DMS79 (cell line): Measurements from ENCODE around the gene CHI3L2.
A peak's percentile ranks its signal among the peaks of the same experiment; 100 is the strongest.

Experiments used
- DNase-seq: peaks from one replicate; lab custom pipeline; 2025; lab: John Stamatoyannopoulos, UW

CHI3L2 gene

DNA sequence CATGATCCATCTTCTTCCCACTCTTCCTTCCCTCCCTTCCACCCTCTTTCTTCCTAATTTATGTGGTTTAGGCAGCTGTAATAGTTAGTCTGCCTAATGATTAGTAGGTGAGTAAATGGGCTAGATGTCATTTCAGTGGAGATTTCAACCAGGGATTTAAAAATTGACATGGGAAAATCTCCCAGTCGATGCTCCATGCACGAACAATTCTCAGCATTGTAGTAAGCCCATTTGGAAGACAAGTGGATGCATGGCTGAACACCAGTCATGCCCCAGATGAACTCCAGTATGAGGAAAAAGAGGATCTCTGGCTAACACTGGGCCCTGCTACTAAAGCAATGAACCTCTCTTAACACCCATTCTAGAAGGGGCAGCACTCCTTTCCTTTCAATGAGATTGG, 25.3 kb downstream of the CHI3L2 start:
- no peak for DNase-seq

DNA sequence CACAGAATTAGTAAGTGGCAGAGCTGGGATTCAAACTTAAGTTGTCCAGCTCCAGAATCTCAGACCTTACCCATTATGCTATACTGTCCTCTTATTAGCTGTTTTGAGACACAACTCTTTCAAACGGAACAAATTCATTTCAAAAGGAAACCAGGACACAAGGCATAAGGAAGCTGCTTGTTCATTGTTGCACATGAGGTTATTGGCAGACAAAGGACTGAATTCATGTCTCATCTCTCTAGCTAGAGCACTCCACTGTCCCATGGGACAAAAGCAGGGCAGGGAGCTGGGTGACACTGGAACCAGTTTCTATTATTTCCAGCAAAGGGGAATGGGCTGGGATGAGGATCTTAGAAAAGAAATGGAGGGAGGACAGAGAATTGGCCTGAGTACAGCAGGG, 26.4 kb downstream of the CHI3L2 start:
- no peak for DNase-seq

DNA sequence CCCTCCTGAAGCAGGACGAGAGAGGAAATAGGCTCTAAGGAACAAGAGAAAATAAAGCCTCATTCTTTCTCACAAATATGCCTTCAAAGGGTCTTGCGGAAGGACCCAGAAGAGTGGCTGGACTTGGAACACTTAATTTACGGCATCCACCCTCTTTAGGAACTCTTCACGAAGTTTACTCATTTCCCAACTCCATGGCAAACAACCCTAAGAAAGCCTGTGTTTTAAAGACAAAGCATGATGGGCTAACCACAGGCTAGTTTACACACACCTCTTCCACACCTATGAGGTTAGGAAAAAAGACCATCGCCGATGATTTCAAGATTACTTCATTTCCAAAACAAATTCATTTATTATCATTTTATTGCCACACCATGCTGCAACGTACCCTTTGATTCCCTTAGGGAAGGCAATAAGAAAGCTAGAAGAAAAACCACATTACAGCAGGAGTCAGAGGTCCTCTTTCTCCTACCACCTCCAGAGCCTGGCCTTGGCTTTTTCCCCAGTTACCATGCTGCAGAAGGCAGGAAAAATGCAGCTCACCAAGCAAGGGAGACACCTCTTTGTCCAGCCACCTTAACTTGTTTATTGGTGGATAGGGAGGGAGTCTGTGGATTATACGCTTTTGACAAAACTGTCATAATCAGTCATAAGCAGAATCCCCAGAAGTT, 29.6 kb downstream of the CHI3L2 start:
- DNase-seq: no peak

DNA sequence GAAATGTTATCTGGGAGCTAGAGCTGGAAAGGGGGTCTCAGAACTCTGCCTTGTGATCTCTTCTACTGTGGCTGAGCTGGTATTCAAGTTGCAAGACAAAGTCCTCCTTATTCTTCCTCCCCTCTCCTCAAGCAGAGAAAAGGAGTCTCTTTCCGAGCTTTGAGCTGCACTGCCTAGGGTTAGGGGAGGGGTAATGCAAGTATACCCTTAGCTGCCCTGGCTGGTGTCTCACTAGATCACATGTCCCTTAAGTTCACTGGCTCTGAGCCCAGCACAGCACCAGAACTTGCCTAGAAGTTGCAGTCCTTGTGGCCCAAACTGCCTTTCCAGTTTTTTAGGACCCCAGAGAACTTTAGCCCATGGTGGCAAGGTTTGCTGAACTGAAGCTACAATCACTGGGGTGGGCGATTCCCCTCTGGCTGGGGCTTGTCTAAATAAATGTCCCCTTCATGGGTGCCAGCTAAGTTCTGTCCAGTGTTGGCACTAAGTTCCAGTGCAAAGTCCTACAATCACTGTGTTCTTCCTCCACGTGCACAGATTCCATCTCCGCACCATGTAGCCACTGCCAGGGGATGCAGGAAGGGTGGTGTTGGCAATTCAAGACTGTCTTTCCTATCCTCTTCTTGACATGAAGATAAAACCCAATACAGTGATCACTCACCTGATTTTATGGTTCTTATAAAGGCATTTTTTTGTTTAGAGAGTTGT, 40.4 kb downstream of the CHI3L2 start:
- no peak for DNase-seq

DNA sequence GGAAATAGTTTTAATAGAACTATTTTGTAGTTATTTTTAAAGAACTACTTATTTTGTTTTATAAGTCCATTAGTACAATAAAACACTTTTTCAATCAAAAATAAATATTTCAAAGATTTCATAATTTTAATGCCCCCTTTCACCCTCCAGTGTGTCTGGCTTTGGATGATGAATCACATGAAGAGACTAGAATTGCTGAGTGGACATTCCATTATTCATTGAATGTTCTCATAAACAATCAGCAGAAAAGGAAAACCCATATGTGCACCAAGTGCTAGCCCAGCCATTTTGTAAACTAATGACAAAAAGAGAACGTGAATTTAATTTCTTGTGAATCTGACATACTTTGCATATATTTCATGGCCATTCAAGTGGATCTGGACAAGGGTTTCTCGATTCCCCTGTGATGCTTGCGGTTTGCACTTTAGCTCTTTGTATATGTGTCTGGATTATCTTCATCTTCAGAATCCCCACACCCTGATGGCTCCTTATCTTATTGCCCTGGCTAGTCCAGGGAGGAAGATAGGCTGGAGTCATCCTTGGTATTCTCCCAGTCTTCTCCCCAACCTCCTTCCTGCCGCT, 42.4 kb downstream of the CHI3L2 start:
- DNase-seq: no peak

DNA sequence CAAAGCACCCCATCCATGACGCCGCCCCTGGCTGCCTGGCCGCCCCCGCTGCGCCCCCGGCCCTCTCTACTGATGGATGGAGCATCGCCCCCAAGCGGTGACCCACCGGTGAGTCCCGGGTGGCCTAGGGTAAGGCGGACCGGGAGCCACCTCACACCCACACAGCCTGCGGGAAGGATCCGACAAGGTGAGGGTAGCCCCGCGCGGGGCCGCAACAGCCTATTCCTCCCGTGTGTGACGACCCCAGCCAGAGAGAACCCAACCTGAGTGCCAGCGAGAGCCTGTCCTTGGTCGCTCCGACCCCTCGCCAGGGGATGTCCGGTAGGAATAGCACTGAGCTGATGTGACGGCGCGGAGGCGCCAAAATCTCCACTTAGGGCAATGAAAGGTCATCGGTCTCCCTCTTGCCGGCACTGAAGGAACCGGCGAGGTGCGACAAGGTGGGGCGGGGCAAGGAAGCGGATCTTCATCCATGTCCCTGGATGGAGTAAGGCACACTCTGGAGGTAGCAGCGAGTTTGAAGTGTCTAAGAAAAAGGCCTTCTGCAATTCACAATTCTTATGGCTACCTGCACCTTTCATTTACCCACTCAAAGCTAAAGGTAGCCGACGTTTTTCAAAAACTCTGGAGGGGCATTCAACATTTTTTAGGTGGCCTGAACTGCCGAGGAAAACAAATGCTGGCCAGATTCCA, 43.4 kb downstream of the CHI3L2 start:
- DNase-seq: no peak

DNA sequence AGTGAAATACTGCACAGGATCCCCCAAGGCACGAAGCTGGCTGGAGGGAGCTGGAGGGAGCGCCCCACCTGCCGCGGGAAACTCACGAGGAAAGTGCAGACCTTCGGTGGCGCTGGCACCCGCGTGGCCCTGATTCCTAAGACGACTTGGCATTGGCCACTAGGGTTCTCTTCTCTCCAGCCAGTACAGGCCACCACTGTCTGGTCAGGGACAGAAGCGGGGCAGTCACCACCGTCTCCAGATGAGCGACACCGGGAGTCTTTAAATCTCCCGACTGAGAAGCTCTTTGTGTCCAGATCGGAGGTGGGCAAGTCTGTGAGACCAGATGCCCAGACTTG, 43.9 kb downstream of the CHI3L2 start:
- DNase-seq: no peak

DNA sequence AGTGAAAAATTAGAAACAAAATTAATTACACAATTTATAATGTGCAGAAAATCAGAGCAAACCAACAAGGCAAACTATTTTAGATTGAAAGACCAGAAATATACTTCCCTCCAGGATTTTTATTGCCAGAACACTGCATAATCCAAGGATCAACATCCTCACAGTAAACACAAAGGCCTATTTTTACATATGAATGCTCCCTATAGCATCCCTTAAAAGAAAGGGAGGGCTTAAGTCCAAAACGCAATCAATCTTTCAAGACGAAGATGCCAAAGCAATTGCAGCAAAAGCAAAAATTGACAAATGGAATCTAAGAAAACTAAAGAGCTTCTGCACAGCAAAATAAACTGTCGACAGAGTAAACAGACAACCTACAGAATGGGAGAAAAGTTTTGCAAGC, 44.6 kb downstream of the CHI3L2 start:
- DNase-seq: no peak

GRCh38 chr1:111274653-111275052, 47.1 kb downstream of the CHI3L2 start:
- no peak for DNase-seq

DNA sequence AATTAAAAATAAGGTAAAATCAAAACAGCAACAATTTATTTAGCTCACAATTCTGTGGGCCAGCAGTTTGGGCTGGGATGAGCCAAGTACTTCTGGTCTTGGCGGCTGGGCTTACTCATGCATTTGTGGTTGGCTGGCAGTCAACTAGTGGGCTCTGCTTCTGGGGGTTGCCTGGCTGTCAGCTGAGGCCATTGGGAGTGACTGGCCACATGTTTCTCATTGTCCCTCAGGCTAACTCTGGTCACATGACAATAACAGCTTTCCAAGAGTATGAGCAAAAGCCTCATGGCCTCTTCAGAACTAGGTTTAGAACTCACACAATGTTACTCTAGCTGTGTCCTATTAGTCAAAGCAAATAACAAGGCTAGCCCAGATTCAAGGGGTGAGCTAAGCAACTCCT, 47.6 kb downstream of the CHI3L2 start:
- no peak for DNase-seq

DNA sequence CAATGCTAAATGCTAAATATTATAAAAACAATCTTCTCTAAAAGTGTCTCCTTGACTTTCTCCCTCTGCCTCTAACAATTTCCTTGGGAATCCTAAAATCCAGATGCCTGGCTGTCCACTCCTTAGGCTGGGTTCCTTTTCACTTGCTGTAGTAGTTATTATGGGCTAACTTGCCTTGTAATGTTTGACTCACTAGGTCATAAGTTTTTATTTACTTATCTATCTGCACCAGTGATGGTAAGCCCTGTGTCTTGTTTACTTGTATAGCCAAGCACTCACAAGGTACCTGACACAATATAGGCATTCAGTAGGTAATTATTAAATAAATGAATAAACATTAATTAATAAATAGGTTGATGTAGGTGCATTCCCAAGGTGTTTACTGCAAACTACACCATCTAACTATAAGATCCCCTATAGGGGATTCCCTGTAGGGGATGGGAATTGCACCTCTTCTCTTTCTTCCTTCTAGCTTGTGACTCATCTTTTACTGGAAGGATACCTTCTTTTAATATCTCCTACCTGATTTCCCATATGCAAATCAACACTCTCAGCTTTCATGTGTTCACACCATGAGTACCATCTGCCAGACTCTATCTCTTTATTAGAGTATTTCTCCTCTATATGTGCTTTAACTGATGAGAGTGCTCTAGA, 48.4 kb downstream of the CHI3L2 start:
- DNase-seq: no peak

DNA sequence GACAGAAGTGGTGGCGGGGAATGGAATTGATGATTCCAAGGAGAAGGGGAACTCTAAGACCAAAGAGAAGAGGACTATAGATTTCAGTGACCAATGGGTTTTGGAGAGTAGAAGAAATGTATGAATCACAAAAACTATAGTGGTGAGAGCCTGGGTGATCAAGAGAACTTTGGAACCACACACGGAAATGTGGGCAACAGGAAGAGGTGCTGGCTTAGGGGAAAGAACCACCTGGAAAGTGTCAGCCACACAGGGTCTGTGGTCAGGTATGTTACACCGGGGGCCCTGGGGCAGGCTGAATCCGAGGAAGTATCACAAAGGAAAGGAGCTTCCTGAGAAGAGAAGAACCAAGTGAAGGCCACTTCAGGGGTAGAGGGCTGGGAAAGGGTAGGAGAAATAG, 51.6 kb downstream of the CHI3L2 start:
- DNase-seq: no peak

- DNase-seq: no peak
These were observed 52.8 kb downstream of the CHI3L2 start for GRCh38 chr1:111280267-111280666.

- no peak for DNase-seq
These were observed 53.9 kb downstream of the CHI3L2 start for GRCh38 chr1:111281411-111281810.

DNA sequence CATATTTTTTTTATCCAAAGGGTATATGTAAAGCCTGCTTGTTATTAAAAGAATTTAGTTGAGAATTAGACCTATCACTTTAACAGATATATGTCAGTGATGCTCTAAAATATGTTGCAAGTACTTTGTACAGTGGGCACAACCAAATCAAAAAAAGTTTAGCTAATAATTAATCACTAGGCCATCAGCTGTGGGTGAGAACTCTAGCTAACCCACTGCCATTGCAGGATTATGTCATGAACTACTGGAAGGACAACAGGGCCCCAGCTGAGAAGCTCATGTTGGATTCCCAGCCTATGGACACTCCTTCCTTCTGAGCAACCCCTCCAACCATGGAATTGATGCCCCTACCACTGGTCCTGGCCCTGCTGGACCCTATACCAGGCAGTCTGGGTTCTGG, 56.3 kb downstream of the CHI3L2 start:
- DNase-seq: no peak

GRCh38 chr1:111285879-111286278, 58.4 kb downstream of the CHI3L2 start:
- no peak for DNase-seq

DNA sequence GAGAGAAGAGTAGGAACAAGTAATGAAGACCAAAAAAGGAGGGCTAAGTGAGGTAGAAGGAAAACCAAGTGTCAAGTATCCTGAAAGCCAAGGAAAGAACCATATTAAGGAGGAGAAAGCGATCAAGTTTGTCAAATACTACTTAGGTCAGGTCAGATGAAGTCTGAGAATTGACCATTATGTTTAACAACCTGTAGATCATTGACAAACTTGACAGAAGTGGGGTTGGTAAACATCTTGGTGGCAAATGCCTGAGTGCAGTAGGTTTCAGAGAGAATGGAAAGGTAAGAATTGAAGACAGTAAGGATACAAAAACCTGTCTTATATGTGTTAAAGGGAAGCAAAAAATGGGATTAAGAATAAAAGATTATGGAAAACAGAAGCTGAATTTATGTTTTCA, 59.4 kb downstream of the CHI3L2 start:
- DNase-seq: no peak

- DNase-seq: no peak
These were observed 61.9 kb downstream of the CHI3L2 start for GRCh38 chr1:111289371-111289770.

DNA sequence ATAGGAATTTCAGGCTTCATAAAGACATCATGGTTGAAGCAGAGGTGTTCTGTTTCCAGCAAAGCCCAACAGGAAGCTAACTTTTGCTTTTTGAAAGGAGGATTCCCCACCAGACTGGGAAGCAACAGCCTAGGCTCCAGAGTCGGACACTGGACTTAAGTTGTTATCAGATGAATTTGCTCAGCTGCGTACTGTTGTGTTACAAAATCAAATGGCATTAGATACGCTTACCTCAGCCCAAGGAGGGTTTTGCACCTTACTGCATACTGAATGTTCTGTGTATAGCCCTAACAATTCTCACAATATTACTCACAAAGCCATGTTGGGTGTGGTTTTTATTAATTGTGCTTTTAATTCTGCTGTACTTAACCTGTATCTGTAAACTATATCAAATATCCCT, 62.6 kb downstream of the CHI3L2 start:
- no peak for DNase-seq

DNA sequence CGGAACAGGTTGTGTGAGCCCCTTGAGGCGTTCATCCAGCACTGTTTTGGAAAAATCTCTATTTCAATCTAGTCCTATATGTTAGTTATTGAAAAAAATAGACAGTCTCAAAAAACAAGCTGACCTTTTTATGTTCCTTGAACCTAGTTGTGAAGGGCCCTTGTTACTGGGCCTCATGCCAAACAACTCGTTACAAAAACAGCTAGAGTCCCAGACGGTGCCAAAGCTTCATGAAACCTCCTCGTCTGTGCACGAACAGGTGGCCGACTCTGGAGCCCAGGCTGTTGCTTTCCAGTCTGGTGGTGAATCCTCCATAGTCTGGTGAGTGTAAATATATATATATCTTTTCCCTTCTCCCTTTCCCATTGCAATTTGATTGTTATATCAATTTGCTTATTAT, 63.1 kb downstream of the CHI3L2 start, which contains the start of gene CHIA:
Gene CHIA, plus strand, starts transcription at position 222 of the 400 bp plus-strand sequence. CDS start 19,617 bp downstream, outside the sequence.
- peak; percentile 89 for DNase-seq
